A673 (cell line): ENCODE results near the gene KDELR3. TPM values are rescaled to one million over a fixed set of nuclear protein-coding genes. Genes with fewer than 3 reads are reported as not detected.

ENCODE experiments used
- BruUV-seq: library from RNA; stranded (reverse); fragments of 400-500 nt; replicated peaks from 2 replicates; lab custom pipeline; 2021; lab: Mats Ljungman, UMichigan
- CTCF ChIA-PET: fragments of 300-600 bp; sonication (Branson Sonifier 250); formaldehyde crosslinking; loops from one replicate; lab custom pipeline; 2022; ENCODE audit warnings: antibody characterized with exemption; lab: Charles Lee
- POLR2A ChIA-PET: fragments of 300-600 bp; sonication (Branson Sonifier 250); formaldehyde crosslinking; loops from one replicate; lab custom pipeline; 2022; ENCODE audit warnings: antibody characterized with exemption; ENCODE audit not compliant: low non-redundant PET; lab: Charles Lee
- DNase-seq: peaks from one replicate; pipeline ENCODE4 v3.0.0-alpha.2; 2015; ENCODE audit warnings: low spot score
- H3K27ac ChIP-seq: fragments of 200-600 bp; sonication (generic); 2 replicates; pipeline ENCODE4 v1.5.1; 2016; ENCODE audit warnings: mixed run types, low read depth, mild to moderate bottlenecking, mixed read lengths, antibody characterized with exemption, low read length; ENCODE audit not compliant: poor library complexity, severe bottlenecking
- H3K27me3 ChIP-seq: fragments of 200-600 bp; sonication (generic); replicated peaks from 2 replicates; pipeline ENCODE4 v1.6.1; 2017; ENCODE audit warnings: mixed run types, low read depth, mild to moderate bottlenecking, mixed read lengths, antibody characterized with exemption, low read length; ENCODE audit not compliant: insufficient read depth, poor library complexity
- H3K36me3 ChIP-seq: fragments of 200-600 bp; sonication (generic); 2 replicates; pipeline ENCODE4 v1.6.1; 2016; ENCODE audit warnings: mixed run types, mild to moderate bottlenecking, mixed read lengths, antibody characterized with exemption, low read length; ENCODE audit not compliant: insufficient read depth, poor library complexity, severe bottlenecking
- H3K4me1 ChIP-seq: fragments of 200-600 bp; sonication (generic); 2 replicates; pipeline ENCODE4 v1.6.1; 2017; ENCODE audit warnings: mixed run types, mild to moderate bottlenecking, mixed read lengths, antibody characterized with exemption, low read length; ENCODE audit not compliant: insufficient read depth, poor library complexity, severe bottlenecking
- H3K4me3 ChIP-seq: fragments of 200-600 bp; sonication (generic); 2 replicates; pipeline ENCODE4 v1.5.1; 2016; ENCODE audit warnings: low read depth, mixed run types, mild to moderate bottlenecking, mixed read lengths, low read length; ENCODE audit not compliant: poor library complexity, severe bottlenecking
- H3K9me3 ChIP-seq: fragments of 200-600 bp; sonication (generic); 2 replicates; pipeline ENCODE4 v1.6.1; 2016; ENCODE audit warnings: mixed run types, low read depth, mild to moderate bottlenecking, mixed read lengths, antibody characterized with exemption, low read length; ENCODE audit not compliant: poor library complexity, severe bottlenecking
- EZH2 ChIP-seq: fragments of 200-600 bp; sonication (generic); IDR thresholded peaks from 2 replicates; pipeline ENCODE4 v1.6.1; 2017; ENCODE audit warnings: borderline replicate concordance, low read depth, mild to moderate bottlenecking, mixed read lengths, antibody characterized with exemption, low read length; ENCODE audit not compliant: poor library complexity, severe bottlenecking
- intact Hi-C: fragments of 100-400 bp; cut with micrococcal nuclease; formaldehyde crosslinking; loops from one replicate; pipeline ENCODE4 v1.10.0; 2022; ENCODE audit not compliant: unreplicated experiment
- total RNA-seq: library from RNA; stranded (reverse); gene quantifications from 2 replicates; pipeline ENCODE4 v1.2.3, GENCODE V29; 2021
- TF ChIP-seq, protein P1 (sequence below): fragments of 300-800, 200-600 bp; sonication (generic); conservative IDR thresholded peaks from 2 replicates; pipeline ENCODE4 v1.5.1; 2017; ENCODE audit warnings: low read depth, mild to moderate bottlenecking, antibody characterized with exemption, low read length, moderate library complexity, mixed read lengths

The KDELR3 gene
- total RNA-seq, 1 experiment from 2014 or later: 4.0 TPM

DNA sequence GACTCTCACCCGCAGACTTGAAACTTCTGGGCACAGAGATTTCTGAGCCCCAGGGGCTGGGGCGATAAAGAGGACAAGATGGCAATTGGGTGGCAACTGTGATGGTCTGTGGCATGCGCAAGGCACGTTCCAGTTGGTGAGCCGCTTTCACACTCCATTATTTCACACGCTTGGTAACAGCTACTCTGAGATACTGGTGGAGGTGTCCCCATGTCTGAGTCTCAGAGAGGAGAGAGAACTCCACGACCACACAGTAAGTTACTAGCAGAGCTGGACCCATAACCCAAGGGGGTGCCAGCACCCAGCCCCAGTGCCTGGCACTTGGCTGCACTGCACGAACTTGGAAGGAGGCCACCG, 6.9 kb upstream of the KDELR3 start:
- TF ChIP-seq EZH2: no peak
- TF ChIP-seq, protein P1, sequence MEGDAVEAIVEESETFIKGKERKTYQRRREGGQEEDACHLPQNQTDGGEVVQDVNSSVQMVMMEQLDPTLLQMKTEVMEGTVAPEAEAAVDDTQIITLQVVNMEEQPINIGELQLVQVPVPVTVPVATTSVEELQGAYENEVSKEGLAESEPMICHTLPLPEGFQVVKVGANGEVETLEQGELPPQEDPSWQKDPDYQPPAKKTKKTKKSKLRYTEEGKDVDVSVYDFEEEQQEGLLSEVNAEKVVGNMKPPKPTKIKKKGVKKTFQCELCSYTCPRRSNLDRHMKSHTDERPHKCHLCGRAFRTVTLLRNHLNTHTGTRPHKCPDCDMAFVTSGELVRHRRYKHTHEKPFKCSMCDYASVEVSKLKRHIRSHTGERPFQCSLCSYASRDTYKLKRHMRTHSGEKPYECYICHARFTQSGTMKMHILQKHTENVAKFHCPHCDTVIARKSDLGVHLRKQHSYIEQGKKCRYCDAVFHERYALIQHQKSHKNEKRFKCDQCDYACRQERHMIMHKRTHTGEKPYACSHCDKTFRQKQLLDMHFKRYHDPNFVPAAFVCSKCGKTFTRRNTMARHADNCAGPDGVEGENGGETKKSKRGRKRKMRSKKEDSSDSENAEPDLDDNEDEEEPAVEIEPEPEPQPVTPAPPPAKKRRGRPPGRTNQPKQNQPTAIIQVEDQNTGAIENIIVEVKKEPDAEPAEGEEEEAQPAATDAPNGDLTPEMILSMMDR: no peak
- intact Hi-C loops: no loop called here
- H3K36me3 ChIP-seq: no peaks in the 10 kb centered on the region
- peak; percentile 46 for DNase-seq
- H3K4me1 ChIP-seq: peaks cover 14% of the 10 kb centered on the region
- BruUV-seq: no TSS peak
- H3K4me3 ChIP-seq: peak overlapping the region; percentile 23
- H3K9me3 ChIP-seq: no peaks in the 10 kb centered on the region
- H3K27ac ChIP-seq: no peak overlapping the region
- ChIA-PET CTCF (interaction anchor here (0.8 kb wide), 1 partner anchor 1896 kb away, joined by 3 read pairs; no protein-coding TSS in a partner anchor), POLR2A (no interaction called here)
- H3K27me3 ChIP-seq: no peaks in the 10 kb centered on the region

DNA sequence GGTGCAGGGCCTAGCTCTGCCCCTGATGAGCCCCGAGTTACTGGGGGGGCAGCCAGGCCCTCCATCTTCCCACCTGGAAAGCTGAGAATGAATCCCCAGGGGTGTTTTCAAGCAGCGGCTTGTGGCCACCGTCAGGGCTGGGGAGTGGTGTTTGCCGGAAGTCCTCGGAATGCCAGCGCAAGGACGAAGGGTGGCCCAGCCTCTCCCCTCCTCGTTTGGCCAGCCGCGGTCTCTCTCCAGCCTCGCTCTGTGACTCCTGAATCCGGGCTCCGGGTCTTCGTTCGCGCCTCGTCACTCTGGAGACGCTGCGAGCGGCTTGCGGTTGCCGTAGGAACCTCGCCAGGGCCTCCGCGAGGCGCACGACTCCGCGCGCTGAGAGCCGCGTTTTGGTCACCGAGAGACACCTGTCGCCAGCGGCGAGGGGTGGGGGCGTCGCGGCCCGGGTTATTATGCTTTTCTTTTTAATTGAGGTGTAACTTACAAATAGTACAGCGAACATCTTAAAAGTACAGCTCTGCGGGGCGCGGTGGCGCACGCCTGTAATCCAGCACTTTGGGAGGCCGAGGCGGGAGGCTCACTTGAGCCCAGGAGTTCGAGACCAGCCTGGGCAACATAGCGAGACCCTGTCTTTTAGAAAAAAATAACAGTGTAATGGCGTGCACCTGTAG, 6.3 kb upstream of the KDELR3 start:
- Histone ChIP-seq H3K27me3 (no peaks in the 10 kb centered on the region), H3K27ac (no peak overlapping the region), H3K36me3 (no peaks in the 10 kb centered on the region), H3K4me1 (peaks cover 9% of the 10 kb centered on the region), H3K4me3 (peak overlapping the region; percentile 23), H3K9me3 (no peaks in the 10 kb centered on the region)
- CTCF ChIA-PET: no interaction called here
- no peak for TF ChIP-seq EZH2
- TF ChIP-seq, protein P1: no peak
- intact Hi-C loops: no loop called here
- POLR2A ChIA-PET: no interaction called here
- no TSS peak for BruUV-seq
- DNase-seq: peak; percentile 90

DNA sequence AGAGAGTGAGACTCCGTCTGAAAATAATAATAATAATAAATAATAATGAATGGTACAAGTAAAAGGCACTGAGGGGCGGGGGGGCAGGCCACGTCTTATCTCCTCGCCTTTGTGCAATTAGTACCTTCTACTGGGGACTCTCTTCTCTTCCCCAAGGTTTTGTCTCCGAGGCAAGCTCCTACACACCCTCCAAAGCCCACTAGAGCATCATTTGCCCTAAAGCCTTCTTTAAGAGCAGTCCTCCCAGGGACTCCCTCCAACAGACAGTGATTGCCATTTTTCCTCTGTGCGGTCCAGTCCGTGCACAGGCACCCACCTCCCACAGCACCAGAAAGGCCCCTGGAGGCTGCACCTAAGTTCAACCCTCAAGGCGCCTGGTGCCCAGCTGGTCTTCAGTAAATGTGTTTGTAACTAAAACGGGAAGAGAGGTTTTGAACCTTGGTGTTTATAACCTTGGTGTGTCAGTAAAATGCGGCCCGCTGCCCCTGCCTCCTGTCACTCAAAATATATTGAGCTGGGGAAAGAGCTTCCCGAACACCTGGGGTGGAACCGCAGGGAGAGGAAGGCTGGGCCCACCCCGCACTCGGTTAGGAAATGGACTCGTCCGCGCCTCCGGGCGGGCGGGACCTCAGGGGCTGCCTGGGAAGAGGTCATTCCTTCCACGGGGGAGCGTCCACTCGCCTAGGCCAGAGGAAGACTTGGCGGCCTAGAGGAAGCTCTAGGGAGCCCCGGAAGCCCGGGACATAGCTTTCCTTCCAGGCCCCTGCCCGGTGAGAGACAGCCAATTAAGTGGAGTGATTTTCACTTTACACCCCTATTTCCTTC, 4.7 kb upstream of the KDELR3 start:
- intact Hi-C loops: no loop called here
- Histone ChIP-seq H3K27ac (no peak overlapping the region), H3K36me3 (no peaks in the 10 kb centered on the region), H3K4me1 (peaks cover 14% of the 10 kb centered on the region), H3K27me3 (no peaks in the 10 kb centered on the region), H3K4me3 (no peak overlapping the region), H3K9me3 (no peaks in the 10 kb centered on the region)
- no peak for TF ChIP-seq EZH2
- TF ChIP-seq, protein P1: no peak
- DNase-seq: no peak
- BruUV-seq: no TSS peak
- CTCF ChIA-PET: no interaction called here
- POLR2A ChIA-PET: interaction anchor here (0.5 to 0.6 kb wide), 2 partner anchors 49 to 321 kb away, joined by 4 to 9 read pairs; no protein-coding TSS in a partner anchor
